Measurements from ENCODE around the gene OR5B2.
A peak's percentile ranks its signal among the peaks of the same experiment; 100 is the strongest.

The OR5B2 gene

GRCh38 chr11:58428021-58428420 lies at the start of gene OR5B2:
Gene OR5B2 (minus strand): TSS chr11:58428121. CDS start chr11:58423261, 4,860 bp downstream.
- Histone ChIP-seq H3K27me3 (no peaks in the 10 kb centered on the region), H3K4me2 (no peak within 1 kb of the TSS), H3K9ac (no peak within 1 kb of the TSS), H4K20me1 (no peaks in the 10 kb centered on the region), H3K4me1 (no peaks in the 10 kb centered on the region), H3K9me3 (no peaks in the 10 kb centered on the region), H3K27ac (no peak within 1 kb of the TSS), H3K36me3 (no peaks in the 10 kb centered on the region), H3K4me3 (no peak within 1 kb of the TSS)
- TF ChIP-seq Cebpa-rat (IDR thresholded peaks at IDR 0.05): no peak

DNA sequence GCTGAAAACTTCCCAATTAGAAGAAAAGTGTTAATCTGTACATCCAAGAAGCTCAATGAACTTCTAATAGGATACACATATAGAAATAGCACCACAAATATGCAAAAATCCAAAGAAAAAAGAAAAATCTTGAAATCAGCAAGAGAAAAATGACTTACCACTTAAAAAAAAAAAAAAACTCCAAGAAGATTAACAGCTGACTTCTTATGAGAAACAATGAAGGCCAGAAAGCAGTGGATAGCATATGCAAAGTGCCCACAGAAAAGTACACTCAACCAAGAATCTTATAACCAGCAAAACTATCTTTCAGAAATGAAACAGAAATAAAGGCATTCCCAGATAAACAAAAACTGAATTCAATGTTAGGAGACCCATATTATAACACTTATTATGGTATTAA lies 44.0 kb upstream of the OR5B2 start:
- Histone ChIP-seq H3K4me2 (no peak overlapping the region), H4K20me1 (no peaks in the 10 kb centered on the region), H3K27me3 (no peaks in the 10 kb centered on the region), H3K36me3 (no peaks in the 10 kb centered on the region), H3K4me3 (no peak overlapping the region), H3K27ac (no peak overlapping the region), H3K9me3 (peaks cover 14% of the 10 kb centered on the region), H3K4me1 (no peaks in the 10 kb centered on the region), H3K9ac (no peak overlapping the region)
- no peak for TF ChIP-seq Cebpa-rat (IDR thresholded peaks at IDR 0.05)

- TF ChIP-seq Cebpa-rat (IDR thresholded peaks at IDR 0.05): no peak
- Histone ChIP-seq H4K20me1 (no peaks in the 10 kb centered on the region), H3K27ac (no peak overlapping the region), H3K27me3 (no peaks in the 10 kb centered on the region), H3K4me1 (no peaks in the 10 kb centered on the region), H3K9me3 (peaks cover 4% of the 10 kb centered on the region), H3K4me3 (no peak overlapping the region), H3K4me2 (no peak overlapping the region), H3K9ac (no peak overlapping the region), H3K36me3 (no peaks in the 10 kb centered on the region)
These were observed 38.4 kb upstream of the OR5B2 start for GRCh38 chr11:58466293-58466692.

DNA sequence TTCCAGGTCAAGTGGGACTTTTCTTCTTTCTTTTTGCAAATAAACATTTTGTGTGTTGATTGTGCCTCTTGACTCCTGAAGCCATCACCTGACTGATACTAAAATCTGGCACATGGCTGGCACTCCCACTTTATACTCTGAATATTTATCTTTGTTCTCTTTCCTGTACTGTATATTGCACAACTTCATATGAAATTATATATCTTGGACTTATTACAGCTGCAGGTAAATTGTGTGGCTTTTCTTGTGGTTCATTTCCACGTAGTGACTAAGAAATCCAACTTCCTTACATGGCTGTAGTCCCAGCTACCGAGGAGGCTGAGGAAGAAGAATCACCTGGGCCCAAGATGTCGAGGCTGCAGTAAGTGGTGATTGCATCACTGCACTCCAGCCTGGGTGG lies 37.8 kb upstream of the OR5B2 start:
- H3K27ac ChIP-seq: no peak overlapping the region
- H3K9me3 ChIP-seq: no peaks in the 10 kb centered on the region
- H3K4me2 ChIP-seq: no peak overlapping the region
- TF ChIP-seq Cebpa-rat (IDR thresholded peaks at IDR 0.05): 0 out of 2 replicates have a peak, but pooled peaks have one; percentile 15
- H4K20me1 ChIP-seq: no peaks in the 10 kb centered on the region
- no peaks in the 10 kb centered on the region for H3K36me3 ChIP-seq
- no peaks in the 10 kb centered on the region for H3K27me3 ChIP-seq
- H3K9ac ChIP-seq: no peak overlapping the region
- H3K4me3 ChIP-seq: no peak overlapping the region
- no peaks in the 10 kb centered on the region for H3K4me1 ChIP-seq

DNA sequence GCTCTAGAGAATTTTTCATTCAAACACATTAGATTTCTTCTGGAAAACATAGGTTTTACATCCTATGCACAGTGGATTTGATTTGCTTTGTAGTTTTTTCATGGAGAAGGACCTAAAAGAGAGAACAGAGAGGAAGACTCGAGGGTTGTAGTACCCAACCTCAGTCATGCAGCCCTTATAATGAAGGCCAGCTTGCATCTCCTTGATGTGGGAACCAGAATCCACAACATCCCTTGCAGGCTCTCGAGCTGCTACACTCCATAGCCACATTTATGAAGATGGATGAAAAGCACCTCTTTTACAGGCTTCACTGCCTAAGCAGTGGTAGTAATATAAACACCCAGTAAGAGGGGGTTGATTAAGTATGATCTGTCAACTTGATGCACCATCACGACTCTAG lies 23.7 kb upstream of the OR5B2 start:
- no peak overlapping the region for H3K4me3 ChIP-seq
- H4K20me1 ChIP-seq: no peaks in the 10 kb centered on the region
- no peaks in the 10 kb centered on the region for H3K9me3 ChIP-seq
- no peaks in the 10 kb centered on the region for H3K27me3 ChIP-seq
- no peak for TF ChIP-seq Cebpa-rat (IDR thresholded peaks at IDR 0.05)
- H3K36me3 ChIP-seq: no peaks in the 10 kb centered on the region
- no peak overlapping the region for H3K27ac ChIP-seq
- no peaks in the 10 kb centered on the region for H3K4me1 ChIP-seq
- no peak overlapping the region for H3K4me2 ChIP-seq
- H3K9ac ChIP-seq: no peak overlapping the region

DNA sequence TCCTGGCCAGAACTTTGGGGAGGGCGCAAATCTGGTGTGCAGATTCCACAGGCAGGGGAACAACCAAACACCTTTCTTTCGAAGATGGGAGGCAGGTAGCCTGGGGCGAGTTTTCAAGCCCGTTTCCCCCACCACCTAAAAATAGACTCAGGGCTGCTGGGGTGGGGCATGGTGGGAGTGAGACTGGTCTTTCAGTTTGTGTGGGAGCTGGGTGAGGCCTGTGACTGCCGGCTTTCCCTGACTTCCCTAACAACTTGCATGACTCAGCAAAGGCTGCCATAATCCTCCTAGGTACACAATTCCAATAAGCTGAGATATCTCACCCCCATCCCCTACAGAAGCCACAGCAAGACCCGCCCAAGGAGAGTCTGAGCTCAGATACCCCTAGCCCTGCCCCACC lies 18.4 kb upstream of the OR5B2 start:
- Histone ChIP-seq H3K27me3 (no peaks in the 10 kb centered on the region), H3K4me2 (no peak overlapping the region), H3K4me1 (no peaks in the 10 kb centered on the region), H3K27ac (no peak overlapping the region), H3K9ac (no peak overlapping the region), H3K4me3 (no peak overlapping the region), H3K9me3 (no peaks in the 10 kb centered on the region), H3K36me3 (no peaks in the 10 kb centered on the region), H4K20me1 (no peaks in the 10 kb centered on the region)
- TF ChIP-seq Cebpa-rat (IDR thresholded peaks at IDR 0.05): no peak

DNA sequence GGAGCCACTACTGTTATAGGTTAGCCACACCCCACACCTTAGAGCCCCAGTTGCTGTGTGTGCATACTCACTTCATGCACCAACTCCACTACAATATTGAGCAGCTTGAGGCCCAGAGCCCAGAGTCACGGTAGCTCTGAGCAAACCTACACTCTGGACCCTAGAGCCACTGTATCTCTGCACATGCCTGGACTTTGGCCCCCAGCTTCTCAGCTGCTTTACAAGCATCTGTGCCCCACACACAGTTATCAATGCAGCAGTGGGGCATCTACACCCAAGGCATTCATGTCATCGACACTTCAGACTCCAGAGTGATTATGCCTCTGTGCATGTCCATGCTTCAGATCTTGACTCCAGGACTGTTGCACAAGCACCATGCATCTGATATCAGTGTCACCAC lies 16.4 kb upstream of the OR5B2 start:
- Histone ChIP-seq H3K27ac (no peak overlapping the region), H3K4me2 (no peak overlapping the region), H4K20me1 (no peaks in the 10 kb centered on the region), H3K4me1 (no peaks in the 10 kb centered on the region), H3K9me3 (no peaks in the 10 kb centered on the region), H3K27me3 (no peaks in the 10 kb centered on the region), H3K36me3 (no peaks in the 10 kb centered on the region), H3K9ac (no peak overlapping the region), H3K4me3 (no peak overlapping the region)
- TF ChIP-seq Cebpa-rat (IDR thresholded peaks at IDR 0.05): no peak

- no peak within 1 kb of the TSS for H3K27ac ChIP-seq
- no peaks in the 10 kb centered on the region for H3K36me3 ChIP-seq
- H3K4me3 ChIP-seq: no peak within 1 kb of the TSS
- H4K20me1 ChIP-seq: no peaks in the 10 kb centered on the region
- no peak within 1 kb of the TSS for H3K9ac ChIP-seq
- H3K9me3 ChIP-seq: no peaks in the 10 kb centered on the region
- H3K4me1 ChIP-seq: no peaks in the 10 kb centered on the region
- no peak for TF ChIP-seq Cebpa-rat (IDR thresholded peaks at IDR 0.05)
- no peak within 1 kb of the TSS for H3K4me2 ChIP-seq
- H3K27me3 ChIP-seq: no peaks in the 10 kb centered on the region
These were observed 14.2 kb upstream of the OR5B2 start, which contains the start of gene OR5B12 for GRCh38 chr11:58442136-58442535. Gene OR5B12 (minus strand): TSS chr11:58442236. CDS start chr11:58440151, 2,085 bp downstream.

- H3K4me3 ChIP-seq: no peak overlapping the region
- no peaks in the 10 kb centered on the region for H3K27me3 ChIP-seq
- no peak overlapping the region for H3K4me2 ChIP-seq
- no peak for TF ChIP-seq Cebpa-rat (IDR thresholded peaks at IDR 0.05)
- H4K20me1 ChIP-seq: no peaks in the 10 kb centered on the region
- no peak overlapping the region for H3K9ac ChIP-seq
- H3K27ac ChIP-seq: no peak overlapping the region
- no peaks in the 10 kb centered on the region for H3K4me1 ChIP-seq
- no peaks in the 10 kb centered on the region for H3K9me3 ChIP-seq
- H3K36me3 ChIP-seq: no peaks in the 10 kb centered on the region
These were observed 10.6 kb upstream of the OR5B2 start for GRCh38 chr11:58438486-58438885.

DNA sequence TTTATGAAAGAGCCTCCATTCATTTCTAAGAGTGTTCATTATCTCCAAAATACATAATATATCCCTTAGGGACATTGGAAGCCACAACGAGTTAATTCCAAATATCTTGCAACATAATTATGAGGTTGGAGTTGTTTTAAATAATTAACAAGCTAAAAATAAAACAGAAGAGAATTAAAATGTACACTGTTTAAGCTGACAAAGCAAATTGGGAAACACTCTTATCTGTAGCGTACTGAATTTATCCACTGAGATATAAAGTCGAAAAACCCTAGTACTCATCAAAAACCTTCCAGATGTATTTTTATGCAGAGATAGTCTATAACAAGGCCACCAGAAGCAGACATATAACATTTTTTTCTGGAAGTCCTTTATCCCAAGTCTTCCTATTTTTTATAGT lies 6.3 kb upstream of the OR5B2 start:
- Histone ChIP-seq H3K36me3 (no peaks in the 10 kb centered on the region), H3K4me3 (no peak overlapping the region), H3K9me3 (no peaks in the 10 kb centered on the region), H4K20me1 (no peaks in the 10 kb centered on the region), H3K27ac (no peak overlapping the region), H3K4me1 (no peaks in the 10 kb centered on the region), H3K27me3 (no peaks in the 10 kb centered on the region), H3K4me2 (no peak overlapping the region), H3K9ac (no peak overlapping the region)
- TF ChIP-seq Cebpa-rat (IDR thresholded peaks at IDR 0.05): no peak

- H3K4me2 ChIP-seq: no peak overlapping the region
- no peak overlapping the region for H3K4me3 ChIP-seq
- TF ChIP-seq Cebpa-rat (IDR thresholded peaks at IDR 0.05): no peak
- no peaks in the 10 kb centered on the region for H3K27me3 ChIP-seq
- no peaks in the 10 kb centered on the region for H3K9me3 ChIP-seq
- H3K4me1 ChIP-seq: no peaks in the 10 kb centered on the region
- H3K27ac ChIP-seq: no peak overlapping the region
- no peaks in the 10 kb centered on the region for H4K20me1 ChIP-seq
- no peak overlapping the region for H3K9ac ChIP-seq
- no peaks in the 10 kb centered on the region for H3K36me3 ChIP-seq
These were observed 5.8 kb upstream of the OR5B2 start for GRCh38 chr11:58433638-58434203.
